Mammary microvascular endothelial cell (primary cell): Measurements from ENCODE around the gene PAK3. TPM values are rescaled to one million over a fixed set of nuclear protein-coding genes. Genes with fewer than 3 reads are reported as not detected.

Source experiments
- total RNA-seq: library from RNA; depleted of rRNA; stranded (reverse); fragments of >200 nt; gene quantifications from 2 replicates; pipeline ENCODE4 v1.2.3, GENCODE V29; 2015

PAK3 gene
- 0.13 and 0.34 TPM in 2 replicates for total RNA-seq

DNA sequence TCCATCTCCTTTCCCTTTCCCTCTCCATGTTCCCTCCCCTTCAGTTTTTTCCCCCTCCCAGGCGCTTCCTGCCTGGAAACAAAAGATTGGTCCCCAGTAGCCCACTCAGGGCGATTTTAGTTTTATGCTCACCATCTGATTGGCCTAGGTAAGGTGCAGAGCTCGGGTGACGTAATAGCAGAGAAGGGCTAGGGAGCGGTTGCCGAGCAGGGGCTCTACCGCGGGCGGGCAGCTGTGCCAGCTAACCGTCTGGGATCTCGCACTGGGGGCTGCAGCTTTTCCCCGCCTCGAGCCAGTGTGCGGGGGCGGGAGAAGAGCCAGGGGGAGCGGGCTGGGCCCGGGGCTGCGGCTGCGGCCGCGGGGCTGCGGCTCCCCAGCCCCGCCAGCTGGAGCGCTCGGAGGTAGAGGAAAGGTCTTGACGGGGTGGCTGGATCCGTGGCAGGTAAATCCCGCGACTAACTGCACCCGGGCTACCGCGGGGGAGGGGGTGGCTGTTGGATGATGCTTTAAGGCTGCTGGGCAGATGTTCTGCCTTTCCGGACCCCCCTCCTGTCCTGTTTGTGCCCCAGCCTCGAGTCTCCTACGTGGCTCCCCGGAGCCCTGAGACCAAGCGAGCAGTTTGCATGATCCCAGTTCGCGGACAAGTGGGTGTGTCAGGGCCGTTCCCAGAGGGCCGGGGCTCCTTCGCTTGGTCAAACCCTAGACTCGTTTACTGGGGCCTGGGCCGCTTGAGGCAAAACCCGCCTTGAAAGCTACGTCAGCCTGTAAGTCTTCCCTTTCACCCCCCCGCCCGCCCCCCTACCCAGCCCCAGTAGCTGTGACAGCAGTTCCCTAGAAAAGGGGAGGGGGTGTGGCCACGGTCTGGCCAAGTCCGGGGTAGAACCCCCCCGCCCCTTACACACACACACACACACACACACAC, at the start of gene PAK3:
Gene PAK3, plus strand, starts transcription at position 218 of the 922 bp plus-strand sequence. CDS start 26,913 bp downstream, outside the sequence.

DNA sequence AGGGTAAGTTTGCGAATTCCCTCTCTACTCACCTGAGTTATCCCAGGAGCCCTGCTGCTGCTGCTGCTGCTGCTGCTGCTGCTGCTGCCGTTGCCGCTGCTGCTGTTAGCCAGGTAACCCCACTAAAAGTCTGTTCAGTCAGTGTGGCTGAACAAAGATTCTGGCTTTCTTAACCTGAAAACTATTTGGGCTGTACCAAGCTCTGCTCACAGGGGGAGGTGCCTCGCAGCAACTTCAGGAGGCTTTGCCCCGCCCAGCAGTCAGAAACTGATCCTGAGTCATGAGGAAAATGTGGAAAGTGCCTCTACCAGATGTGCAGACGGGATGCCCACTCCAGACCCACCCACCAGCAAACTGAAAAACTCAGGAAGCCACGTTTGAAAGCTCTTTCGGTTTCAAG, 174.3 kb downstream of the PAK3 start, which contains the start of gene CAPN6:
Gene CAPN6, minus strand, starts transcription at position 145 of the 400 bp plus-strand sequence. CDS start 6,547 bp downstream, outside the sequence.

Other genes with a start within 250 kb of the PAK3 start
- gene CAPN6, start 174.3 kb downstream of the PAK3 start, total RNA-seq = not detected in 2 replicates